Measurements from ENCODE around the gene TECTB.

DNA sequence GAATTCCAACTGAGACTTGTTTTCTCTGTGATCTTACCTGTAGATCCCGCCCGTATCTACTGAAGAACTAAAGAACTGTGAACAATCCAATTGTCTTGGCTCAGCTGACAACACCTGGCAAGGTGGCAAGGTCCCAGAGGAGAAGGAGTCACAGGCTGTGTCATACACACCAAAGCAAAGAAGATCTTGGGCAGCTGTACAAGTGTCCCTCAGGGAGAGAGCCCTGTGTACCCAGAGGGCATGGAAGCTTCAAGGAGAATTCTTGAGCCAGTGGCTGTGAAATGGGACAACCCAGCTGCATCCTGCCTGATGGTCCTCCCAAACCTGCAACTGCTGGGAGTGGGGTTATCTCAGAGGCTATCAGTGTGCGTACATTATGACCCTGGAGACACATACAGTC lies 46.7 kb upstream of the TECTB start:
- TF ChIP-seq, protein P1, sequence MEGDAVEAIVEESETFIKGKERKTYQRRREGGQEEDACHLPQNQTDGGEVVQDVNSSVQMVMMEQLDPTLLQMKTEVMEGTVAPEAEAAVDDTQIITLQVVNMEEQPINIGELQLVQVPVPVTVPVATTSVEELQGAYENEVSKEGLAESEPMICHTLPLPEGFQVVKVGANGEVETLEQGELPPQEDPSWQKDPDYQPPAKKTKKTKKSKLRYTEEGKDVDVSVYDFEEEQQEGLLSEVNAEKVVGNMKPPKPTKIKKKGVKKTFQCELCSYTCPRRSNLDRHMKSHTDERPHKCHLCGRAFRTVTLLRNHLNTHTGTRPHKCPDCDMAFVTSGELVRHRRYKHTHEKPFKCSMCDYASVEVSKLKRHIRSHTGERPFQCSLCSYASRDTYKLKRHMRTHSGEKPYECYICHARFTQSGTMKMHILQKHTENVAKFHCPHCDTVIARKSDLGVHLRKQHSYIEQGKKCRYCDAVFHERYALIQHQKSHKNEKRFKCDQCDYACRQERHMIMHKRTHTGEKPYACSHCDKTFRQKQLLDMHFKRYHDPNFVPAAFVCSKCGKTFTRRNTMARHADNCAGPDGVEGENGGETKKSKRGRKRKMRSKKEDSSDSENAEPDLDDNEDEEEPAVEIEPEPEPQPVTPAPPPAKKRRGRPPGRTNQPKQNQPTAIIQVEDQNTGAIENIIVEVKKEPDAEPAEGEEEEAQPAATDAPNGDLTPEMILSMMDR (IDR thresholded peaks at IDR 0.05) = no peak
- no peak for TF ChIP-seq ZFX (IDR thresholded peaks at IDR 0.05; ENCODE audit: borderline replicate concordance)

Measured in 22Rv1 (cell line).